Limb (tissue), 2 donors: ENCODE results near the gene HARBI1.

Source experiments
- DNase-seq, 2 donors: peaks; one replicate each; pipeline ENCODE4 v3.0.0-alpha.2; 2016; ENCODE audit errors: extremely low spot score in 2 of 2

Gene HARBI1, protein sequence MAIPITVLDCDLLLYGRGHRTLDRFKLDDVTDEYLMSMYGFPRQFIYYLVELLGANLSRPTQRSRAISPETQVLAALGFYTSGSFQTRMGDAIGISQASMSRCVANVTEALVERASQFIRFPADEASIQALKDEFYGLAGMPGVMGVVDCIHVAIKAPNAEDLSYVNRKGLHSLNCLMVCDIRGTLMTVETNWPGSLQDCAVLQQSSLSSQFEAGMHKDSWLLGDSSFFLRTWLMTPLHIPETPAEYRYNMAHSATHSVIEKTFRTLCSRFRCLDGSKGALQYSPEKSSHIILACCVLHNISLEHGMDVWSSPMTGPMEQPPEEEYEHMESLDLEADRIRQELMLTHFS

DNA sequence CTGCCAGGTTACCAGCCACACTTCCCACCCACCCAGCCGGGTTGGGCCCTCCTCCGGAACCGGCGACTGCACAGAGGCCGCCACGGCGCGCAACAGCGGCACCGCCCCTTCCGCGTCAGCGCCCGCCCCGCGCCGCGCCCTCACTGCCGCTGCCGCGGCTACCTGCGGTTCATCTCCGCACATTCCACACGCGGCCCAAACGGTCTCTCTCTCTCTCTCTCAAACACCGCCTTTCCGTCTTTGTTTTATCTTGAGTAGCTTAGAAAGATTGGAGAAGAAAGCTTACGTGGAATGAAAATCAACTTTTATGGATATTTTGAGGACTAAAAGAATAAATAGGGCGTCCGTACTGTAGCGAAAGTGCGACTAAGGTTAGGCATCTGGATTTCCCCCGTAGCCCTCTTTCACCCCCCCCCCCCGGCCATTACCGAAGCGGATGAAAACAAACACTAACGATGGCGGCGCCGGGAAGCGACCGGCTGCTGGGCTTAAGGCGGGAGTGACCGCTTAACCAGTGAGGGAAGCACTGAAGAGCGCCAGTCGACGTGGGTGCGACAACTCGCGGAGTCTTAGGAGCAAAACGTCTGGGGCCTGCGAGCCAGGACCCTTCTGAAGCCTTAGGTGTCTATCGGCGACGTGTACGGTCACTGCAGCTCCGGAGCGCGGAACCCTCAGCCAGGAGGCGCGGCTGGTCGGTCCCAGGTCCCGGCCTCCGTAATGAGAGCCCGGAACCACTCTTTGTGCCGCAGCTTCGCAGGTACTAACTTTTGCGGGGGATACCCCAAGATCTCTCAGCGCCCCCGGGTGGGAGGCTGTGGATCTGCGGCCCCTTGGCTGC is at the start of gene HARBI1, which contains the start of gene ATG13:
TSS of gene HARBI1 (minus strand) at position 94 of the 838 bp plus-strand sequence. CDS start 990 bp downstream, outside the sequence.
TSS of gene ATG13 (plus strand) at position 420 of the 838 bp plus-strand sequence. CDS start 26,739 bp downstream, outside the sequence.
- DNase-seq = peak; percentile 92 to 93

DNA sequence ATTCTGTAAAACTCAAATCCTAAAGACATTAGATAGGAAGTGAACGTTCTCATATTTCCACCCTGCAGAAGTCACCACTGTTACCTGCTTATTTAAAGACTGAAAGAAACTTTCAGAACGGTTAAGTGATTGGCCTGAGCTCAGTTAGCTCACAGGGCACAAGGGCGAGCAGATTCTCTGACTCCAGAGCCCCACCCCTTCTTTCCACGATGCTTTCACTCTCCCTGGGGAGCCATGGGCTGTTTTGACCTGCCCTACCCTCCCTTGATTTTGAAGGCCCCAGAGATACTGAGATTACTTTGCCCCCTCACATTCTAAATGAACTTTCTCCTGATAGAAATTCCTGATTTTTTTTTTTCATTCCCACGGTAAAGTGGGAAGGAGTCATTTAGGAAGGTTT is 49.5 kb upstream of the HARBI1 start:
- no peak for DNase-seq

DNA sequence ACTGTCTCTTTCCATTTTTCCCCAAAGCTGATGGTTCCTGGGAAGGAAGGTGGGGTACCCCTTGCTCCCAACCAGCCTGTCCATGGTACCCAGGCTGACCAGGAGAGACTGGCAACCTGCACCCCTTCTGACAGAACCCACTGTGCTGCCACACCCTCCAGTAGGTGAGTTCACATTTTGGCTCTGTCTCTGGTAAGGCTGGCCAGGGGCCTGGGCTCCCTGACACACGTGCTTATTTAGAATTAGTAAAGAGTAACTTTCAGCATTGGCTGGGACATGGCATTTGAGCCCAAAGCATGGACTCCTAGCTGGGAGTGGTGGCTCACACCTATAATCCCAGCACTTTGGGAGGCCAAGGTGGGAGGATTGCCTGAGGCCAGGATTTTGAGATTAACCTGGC is 48.3 kb upstream of the HARBI1 start:
- DNase-seq = no peak

DNA sequence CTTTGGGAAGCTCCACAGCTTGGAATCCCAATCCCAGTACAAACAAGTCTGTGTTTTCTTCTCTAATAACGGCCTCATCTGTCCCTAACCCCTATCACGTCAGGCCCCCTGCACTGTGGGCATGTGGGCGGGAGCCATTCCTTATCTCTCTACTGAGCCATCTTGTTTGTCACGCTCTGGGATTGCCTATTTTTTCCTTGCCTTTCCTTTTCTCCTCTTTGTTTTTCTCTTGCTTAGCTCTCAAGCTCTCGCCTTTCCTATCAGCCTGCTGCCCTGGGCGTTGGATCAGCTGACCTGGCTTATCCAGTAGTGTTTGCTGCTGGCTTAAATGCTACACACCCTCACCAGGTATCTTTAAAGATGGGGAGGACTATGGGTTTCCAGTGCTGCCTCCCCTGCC is 47.6 kb upstream of the HARBI1 start:
- no peak for DNase-seq

DNA sequence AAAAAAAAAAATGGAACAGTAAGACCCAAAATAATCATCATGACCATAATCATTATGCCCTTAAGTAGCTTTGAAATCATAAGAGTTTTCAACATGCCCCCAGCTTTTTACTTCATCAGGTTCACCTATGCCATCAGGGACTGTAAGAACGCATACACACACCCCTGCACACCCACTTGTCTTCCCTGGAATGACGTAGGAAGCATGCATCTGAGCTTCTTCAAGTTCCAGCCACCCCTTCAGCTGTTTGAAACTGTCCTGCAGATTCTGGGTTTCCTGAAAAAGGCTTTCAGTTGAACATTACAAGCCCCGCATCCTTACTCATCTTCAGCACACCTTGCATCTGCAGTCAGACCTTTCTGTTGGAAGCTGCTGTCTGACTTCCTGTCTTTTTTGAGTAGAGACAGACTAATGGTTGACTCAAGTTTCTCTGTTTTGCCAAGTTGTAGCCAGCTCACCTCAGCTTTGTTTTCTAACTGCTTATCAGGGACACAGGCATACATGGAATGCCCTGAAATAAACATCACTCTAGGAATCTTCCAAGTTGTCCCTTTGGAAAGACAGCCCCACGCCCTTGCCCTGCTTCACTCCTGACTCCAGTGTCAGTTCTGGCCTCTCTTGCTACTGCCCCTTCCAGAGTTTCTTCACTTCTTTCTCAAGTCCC is 46.4 kb upstream of the HARBI1 start:
- DNase-seq = no peak

DNA sequence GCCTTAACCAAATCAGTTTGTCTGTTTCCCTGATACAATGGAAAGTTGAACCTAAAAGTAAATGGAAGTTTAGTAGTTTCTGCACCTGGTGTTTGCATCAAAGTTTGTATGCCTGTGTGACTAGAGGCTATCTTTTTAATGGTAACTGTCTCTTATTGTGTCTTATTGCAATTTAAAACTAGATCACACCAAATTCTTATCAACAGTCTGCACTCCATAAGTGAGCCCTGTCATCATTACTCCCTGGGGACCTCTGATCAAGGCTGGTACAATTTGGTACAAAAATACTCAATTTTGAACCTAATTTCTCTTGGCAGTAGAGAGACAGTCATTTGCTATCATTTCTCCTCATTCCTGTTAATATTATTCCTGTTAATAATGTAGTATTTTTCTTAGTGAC is 45.3 kb upstream of the HARBI1 start:
- no peak for DNase-seq

DNA sequence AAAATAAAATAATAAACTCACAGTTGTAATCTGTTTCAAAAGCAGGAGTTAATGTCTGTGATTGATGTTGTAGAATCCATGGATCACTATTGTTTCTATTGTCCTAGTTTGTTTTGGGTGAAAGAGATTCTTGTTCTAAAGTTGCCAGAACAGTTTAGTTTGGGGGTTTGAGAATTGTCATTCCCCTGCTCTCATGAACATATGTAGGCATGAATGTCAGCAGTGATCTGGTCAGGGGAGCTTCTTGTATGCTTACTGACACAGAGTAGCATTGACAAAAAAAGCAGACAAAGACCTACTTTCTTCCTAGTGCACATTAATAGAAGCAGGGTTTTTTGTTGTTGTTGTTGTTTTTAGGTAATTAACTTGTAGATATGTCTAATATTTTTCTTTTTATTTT is 44.8 kb upstream of the HARBI1 start:
- DNase-seq = no peak

DNA sequence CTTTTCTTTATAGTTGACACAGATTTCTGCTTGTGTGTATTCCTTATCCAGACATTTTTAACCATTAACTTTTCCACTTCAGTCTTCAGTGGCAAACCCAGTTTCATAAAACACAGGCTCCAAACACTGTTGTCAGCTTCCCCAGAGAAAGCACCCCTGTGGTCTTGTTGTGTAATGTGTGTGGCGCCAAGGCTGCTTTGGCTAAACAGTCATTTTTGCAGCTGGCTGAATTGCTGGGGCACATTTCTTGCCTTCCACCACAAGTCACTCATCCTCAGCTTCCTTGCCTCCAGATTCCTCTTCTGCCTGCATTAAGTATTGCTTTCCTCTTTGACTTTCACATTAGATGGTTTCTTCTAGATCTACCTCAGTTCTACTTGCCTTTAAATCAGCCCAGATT is 42.9 kb upstream of the HARBI1 start:
- DNase-seq = no peak

DNA sequence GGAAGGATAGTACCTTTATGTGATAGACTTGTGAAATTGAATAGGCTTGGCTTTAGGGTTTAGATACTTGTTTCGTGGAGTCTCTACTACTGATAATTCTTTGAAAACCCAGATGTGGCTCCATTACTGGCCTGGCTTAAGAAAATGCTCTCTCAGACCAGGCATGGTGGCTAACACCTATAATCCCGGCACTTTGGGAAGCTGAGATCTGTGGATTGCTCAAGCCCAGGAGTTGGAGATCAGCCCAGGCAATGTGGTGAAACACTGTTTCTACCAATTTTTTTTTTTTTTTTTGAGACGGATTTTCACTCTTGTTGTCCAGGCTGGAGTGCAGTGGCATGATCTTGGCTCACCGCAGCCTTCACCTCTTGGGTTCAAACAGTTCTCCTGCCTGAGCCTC is 41.2 kb upstream of the HARBI1 start:
- DNase-seq = no peak

DNA sequence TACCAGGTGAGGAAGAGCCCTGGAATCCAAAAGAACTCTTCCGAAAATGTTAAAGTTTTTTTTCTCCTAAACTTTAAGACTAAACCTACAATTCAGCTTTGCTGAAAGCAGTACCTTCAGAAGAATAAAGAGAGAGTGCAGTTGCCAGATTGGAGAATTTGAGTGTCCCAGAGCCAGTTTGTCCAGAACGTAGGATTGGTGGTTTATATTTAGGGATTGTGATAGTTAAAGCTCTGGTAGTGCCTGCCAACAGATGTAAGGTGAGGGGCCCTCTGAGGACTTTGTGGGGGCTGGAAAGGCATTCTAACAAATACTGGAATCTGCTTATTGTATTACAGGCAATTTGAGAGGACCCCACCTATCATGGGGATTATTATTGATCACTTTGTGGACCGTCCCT is 40.2 kb upstream of the HARBI1 start:
- DNase-seq = no peak

DNA sequence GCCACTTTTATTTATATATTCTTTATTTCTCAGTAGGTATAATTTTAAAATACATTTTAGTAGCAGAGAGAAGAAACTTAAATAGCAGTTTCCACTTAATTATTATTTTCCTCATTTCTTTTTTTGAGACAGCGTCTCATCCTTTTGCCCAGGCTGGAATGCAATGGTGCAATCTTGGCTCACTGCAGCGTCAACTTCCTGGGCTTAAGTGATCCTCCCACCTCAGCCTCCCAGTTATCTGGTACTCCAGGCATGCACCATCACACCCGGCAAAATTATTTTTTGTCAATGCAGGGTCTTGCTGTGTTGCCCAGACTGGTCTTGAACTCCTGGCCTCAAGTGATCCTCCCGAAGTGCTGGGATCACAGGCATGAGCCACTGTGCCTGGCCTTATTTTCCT is 38.6 kb upstream of the HARBI1 start:
- DNase-seq = no peak

DNA sequence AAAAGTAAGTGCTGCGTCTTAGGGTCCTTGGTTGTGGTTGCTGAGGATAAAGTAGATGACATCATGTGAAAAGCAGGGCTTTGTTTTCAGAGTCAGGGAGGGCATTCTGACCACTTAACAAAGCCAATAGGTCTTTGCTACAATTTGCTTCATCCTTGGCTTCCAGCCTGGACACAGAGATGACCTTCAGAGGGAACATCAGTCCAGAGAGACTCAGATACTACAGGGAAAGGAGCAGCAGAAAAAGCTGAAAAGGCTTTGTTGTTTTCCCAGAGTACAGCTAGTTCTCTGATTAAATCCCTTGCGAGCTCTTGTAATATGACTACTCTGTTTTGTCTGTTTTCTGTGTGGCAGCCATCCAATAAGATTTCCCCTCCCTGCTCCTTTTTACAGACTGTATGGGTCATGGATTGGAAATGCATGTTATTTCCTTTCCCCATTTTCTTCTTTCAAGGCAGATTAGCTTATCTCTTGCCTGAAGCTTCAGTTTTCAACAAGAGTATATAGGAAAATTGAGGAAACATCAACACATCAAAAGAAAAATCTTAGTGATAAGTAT is 32.2 kb upstream of the HARBI1 start:
- peak; percentile 32 to 68 for DNase-seq

DNA sequence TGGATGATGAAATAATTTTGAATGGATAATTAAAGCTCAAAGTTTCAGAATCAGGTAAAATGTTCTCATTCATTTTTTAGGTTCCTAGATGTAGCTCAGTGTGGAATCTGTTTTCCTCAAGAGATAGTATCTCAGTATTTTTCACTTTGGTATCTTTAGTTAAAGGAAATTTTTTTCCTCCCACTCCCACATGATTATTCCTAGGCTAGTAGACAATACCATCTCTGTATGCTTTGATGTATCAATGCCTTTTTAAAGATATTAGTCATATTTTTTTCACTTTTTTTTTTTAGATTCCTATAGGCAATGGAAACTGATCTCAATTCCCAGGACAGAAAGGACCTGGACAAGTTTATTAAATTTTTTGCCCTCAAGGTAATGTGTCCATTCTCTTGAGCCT is 27.0 kb upstream of the HARBI1 start:
- DNase-seq = no peak

DNA sequence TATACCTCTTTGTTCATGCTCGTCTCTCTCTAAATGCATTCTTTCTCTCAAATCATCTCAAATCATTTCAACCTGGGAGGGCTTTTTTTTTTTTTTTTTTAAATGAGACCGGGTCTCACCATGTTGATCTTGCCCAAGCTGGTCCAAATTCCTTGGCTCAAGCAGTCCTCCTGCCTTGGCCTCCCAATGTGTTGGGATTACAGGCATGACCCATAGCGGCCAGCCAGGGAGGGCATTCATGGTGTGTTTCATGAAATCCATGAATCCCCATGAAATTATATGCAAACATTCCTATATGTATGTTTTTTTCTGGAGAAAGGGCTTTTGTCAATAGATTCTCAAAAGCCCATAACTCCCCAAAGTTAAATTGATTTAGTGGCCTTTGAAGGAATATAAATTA is 26.5 kb upstream of the HARBI1 start:
- no peak for DNase-seq

DNA sequence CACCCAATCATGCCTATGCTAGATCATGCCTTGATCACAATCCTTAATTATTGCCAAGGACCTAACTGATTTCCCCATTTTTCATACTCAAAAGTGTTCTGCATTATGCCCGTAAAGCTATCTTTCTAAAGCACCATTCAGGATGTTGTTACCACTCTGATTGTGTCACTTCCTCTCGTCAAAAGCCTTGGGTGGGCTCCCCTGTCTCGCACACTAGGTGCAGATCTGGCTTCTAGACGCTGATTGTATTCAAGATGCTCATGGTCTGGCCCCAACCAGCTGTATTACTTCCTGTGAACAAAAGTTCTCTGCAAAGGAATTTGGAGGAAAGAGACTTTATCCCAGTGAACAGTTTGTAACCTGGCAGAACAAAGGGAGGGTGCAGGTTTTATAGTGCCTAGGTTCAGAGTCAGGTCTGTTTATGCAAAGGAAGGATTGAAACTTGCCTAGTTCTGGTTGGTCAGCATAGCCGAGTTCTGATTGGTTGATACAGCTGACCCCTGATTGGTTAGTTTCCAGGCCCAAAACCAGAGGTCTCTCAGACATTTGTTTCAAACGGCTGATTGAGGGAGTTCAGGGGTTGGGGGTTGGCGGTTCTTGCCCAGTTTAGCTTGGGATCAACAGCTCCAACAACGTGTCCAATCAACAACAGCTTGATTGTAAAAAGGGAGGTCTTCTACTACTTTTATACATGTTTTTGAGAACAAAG is 25.8 kb upstream of the HARBI1 start:
- no peak for DNase-seq

DNA sequence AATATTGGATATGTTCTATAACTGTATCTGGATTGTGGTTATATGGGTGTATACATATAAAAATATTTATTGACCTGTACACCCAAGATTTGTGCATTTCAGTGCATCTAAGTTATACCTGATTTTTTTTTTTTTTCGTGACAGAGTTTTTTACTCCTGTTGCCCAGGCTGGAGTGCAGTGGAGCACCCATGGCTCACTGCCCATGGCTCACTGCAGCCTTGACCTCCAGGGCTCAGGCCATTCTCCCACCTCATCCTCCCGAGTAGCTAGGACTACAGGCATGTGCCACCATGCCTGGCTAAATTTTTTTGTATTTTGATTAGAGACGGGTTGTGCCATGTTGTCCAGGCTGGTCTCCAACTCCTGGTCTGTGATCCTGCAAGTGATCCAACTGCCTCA is 24.6 kb upstream of the HARBI1 start:
- DNase-seq = no peak

DNA sequence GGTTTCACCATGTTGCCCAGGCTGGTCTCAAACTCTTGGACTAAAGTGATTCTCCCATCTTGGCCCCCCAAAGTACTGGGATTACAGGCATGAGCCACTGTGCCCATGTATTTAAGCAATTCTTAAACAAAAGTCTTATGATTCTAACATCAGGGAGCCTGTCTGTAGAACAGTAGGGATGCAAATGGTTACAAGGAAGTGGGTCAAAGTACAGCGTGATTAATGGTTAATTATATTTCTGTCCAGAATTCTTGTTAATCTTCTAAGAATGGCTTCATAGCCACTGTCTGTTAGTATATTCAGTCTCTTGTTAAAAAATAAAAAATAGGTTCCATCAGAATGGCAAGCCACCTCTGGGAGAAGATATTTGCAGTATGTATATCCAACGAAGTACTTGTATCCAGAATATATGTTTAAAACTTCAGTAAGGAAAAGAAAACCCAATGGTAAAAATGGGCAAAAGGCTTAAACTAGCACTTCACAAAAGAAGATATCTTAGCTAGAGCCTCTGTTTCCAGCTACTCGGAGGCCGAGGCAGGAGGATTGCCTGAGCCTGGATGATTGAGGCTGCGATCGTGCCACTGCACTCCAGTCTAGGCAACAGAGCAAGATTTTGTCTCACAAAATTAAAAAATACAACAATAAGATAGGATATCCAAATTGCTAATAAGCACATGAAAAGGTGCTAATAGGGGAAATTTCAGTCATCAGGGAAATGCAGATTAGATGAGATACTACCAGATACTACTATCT is 23.2 kb upstream of the HARBI1 start:
- no peak for DNase-seq

DNA sequence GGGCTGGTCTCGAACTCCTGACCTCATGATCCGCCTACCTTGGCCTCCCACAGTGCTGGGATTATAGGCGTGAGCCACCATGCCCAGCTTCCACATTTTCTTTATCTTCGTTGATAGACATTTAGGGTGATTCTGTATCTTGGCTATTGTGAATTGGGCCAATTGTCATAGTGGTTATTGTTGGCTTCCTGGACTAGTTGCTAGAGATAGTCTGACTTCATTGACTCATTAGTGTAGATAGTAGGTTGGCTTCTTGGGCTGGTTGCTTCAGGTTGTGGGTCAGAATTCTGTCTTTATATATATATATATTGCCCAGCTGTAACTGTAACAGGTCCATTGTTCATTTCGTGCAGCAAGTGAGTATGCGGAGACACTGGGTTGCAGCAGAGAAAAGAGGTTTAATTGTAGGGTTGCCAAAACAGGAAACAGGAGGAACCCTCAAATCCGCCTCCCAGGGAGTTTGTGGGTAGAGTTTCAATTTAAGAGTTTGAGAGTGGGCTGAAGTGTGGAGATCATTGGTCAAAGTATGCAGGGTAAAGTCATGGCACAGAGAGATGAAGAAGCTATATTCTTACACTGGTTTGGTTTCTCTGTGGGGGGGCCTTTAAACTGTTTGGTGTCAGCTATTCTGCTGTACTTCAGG is 22.3 kb upstream of the HARBI1 start:
- DNase-seq = no peak

DNA sequence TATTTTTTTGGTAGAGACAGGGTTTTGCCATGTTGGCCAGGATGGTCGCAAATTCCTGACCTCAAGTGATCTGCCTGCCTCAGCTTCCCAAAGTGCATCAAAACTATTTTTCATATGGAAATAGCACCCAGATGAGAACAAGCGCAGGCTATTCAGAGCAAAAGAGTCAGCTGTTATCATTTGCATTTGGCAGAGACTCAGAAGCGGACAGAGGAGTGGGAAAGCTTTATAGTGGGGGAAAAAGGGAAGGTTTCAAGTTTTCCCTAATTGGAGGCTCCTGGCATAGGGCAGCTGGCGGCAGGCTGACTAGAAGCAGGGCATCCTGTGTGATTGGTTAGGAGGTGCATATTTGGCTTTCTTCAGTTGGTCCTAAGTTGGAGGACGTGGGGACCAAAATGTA is 20.5 kb upstream of the HARBI1 start:
- no peak for DNase-seq

DNA sequence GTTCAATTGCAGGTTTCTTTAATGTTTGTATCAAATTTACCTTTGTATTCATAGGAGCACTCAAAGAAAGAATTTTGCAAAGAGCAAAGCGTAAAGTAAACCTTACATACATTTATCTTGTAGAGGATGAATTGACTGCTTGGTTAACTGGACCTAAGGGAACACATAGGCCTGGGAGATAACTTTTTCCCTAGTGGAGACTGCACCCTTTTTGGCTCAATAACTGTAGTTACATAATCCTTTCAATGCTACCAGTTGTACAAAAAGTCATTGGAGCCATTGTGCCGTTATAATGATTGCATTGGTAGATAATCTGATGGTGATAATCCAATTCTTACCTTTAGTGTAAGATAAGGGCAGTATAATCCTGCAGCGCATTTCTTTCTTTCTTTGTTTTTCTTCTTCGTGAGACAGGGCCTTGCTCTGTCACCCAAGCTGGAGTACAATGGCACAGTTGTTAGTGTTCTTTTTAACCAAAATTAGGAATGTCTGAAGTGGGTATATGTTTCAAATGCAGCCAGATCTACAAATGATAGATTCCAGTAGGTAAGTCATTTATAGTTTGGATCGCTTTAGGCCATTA is 18.6 kb upstream of the HARBI1 start:
- DNase-seq = no peak
